GM23338 (cell line): Measurements from ENCODE around the gene CTAGE1. TPM values are rescaled to one million over a fixed set of nuclear protein-coding genes. Genes with fewer than 3 reads are reported as not detected.
A peak's percentile ranks its signal among the peaks of the same experiment; 100 is the strongest.

Experiments used
- ATAC-seq: fragments of 200-7000 bp; cut with Tn5 transposase; 3 replicates; pipeline ENCODE4 v1.9.1; 2020
- DNase-seq: peaks from one replicate; pipeline ENCODE4 v3.0.0-alpha.2; 2015; ENCODE audit warnings: low spot score
- H2AFZ ChIP-seq: fragments of 200-600 bp; sonication (generic); 2 replicates; pipeline ENCODE4 v1.8.0; 2016; ENCODE audit warnings: antibody characterized with exemption, mild to moderate bottlenecking, moderate library complexity
- H3F3A ChIP-seq: fragments of 200-600 bp; sonication (generic); replicated peaks from 2 replicates; pipeline ENCODE4 v1.8.0; 2017; ENCODE audit warnings: antibody characterized with exemption, mixed run types, low read depth
- H3K27ac ChIP-seq: fragments of 200-600 bp; sonication (generic); 2 replicates; pipeline ENCODE4 v1.6.1; 2016; ENCODE audit warnings: low read depth
- H3K27me3 ChIP-seq: fragments of 200-600 bp; sonication (generic); 2 replicates; pipeline ENCODE4 v1.8.0; 2016; ENCODE audit warnings: mild to moderate bottlenecking, mixed run types, moderate library complexity; ENCODE audit not compliant: insufficient read depth
- H3K36me3 ChIP-seq: fragments of 200-600 bp; sonication (generic); 2 replicates; pipeline ENCODE4 v1.8.0; 2016; ENCODE audit warnings: mild to moderate bottlenecking; ENCODE audit not compliant: insufficient read depth
- H3K4me1 ChIP-seq: fragments of 200-600 bp; sonication (generic); 2 replicates; pipeline ENCODE4 v1.8.0; 2016; ENCODE audit warnings: mild to moderate bottlenecking, moderate library complexity; ENCODE audit not compliant: insufficient read depth
- H3K4me2 ChIP-seq: fragments of 200-600 bp; sonication (generic); 2 replicates; pipeline ENCODE4 v1.7.1; 2017; ENCODE audit warnings: mixed run types
- H3K4me3 ChIP-seq: fragments of 200-600 bp; sonication (generic); 2 replicates; pipeline ENCODE4 v1.6.1; 2016; ENCODE audit warnings: mixed run types
- H3K79me2 ChIP-seq: fragments of 200-600 bp; sonication (generic); replicated peaks from 2 replicates; pipeline ENCODE4 v1.8.0; 2017; ENCODE audit warnings: mild to moderate bottlenecking; ENCODE audit not compliant: insufficient read depth
- H3K9me2 ChIP-seq: fragments of 200-600 bp; sonication (generic); 2 replicates; pipeline ENCODE4 v1.8.0; 2017; ENCODE audit not compliant: insufficient read depth
- H4K20me1 ChIP-seq: fragments of 200-600 bp; sonication (generic); replicated peaks from 2 replicates; pipeline ENCODE4 v1.8.0; 2017; ENCODE audit warnings: mild to moderate bottlenecking; ENCODE audit not compliant: insufficient read depth
- H3K27ac Mint-ChIP-seq: 2 replicates; pipeline ENCODE4 v1.8.0; 2020; ENCODE audit warnings: inconsistent platforms, mild to moderate bottlenecking, moderate library complexity, mixed read lengths
- H3K27me3 Mint-ChIP-seq: 3 replicates; pipeline ENCODE4 v1.8.0; 2022; ENCODE audit warnings: low read depth, mild to moderate bottlenecking, moderate library complexity, mixed read lengths, inconsistent platforms; ENCODE audit not compliant: insufficient read depth, poor library complexity
- H3K36me3 Mint-ChIP-seq: 3 replicates; pipeline ENCODE4 v1.8.0; 2021; ENCODE audit warnings: low read depth, mild to moderate bottlenecking, inconsistent platforms, moderate library complexity, mixed read lengths
- H3K4me1 Mint-ChIP-seq: 3 replicates; pipeline ENCODE4 v1.8.0; 2020; ENCODE audit warnings: mild to moderate bottlenecking, inconsistent platforms, mixed read lengths
- H3K4me3 Mint-ChIP-seq: 3 replicates; pipeline ENCODE4 v1.8.0; 2021; ENCODE audit warnings: moderate library complexity, mild to moderate bottlenecking, inconsistent platforms, mixed read lengths
- H3K9me3 Mint-ChIP-seq: 3 replicates; pipeline ENCODE4 v1.8.0; 2020; ENCODE audit warnings: moderate library complexity, mild to moderate bottlenecking, inconsistent platforms, mixed read lengths
- CREB1 ChIP-seq: fragments of 250-450 bp; sonication (Bioruptor Pico); IDR thresholded peaks from 2 replicates; pipeline ENCODE4 v1.5.0; 2020; ENCODE audit warnings: low read depth, mild to moderate bottlenecking, moderate library complexity
- EZH2 ChIP-seq: fragments of 200-600 bp; sonication (generic); IDR thresholded peaks from one replicate; pipeline ENCODE4 v1.8.0; 2017; ENCODE audit warnings: antibody characterized with exemption, mild to moderate bottlenecking, low read depth; ENCODE audit not compliant: unreplicated experiment
- EZH2phosphoT487 ChIP-seq: fragments of 200-600 bp; sonication (generic); IDR thresholded peaks from one replicate; pipeline ENCODE4 v1.8.1; 2018; ENCODE audit warnings: antibody characterized with exemption; ENCODE audit not compliant: unreplicated experiment
- POLR2AphosphoS5 ChIP-seq: IDR thresholded peaks from 2 replicates; pipeline ENCODE4 v1.6.1; 2016; ENCODE audit warnings: antibody characterized with exemption, low read depth
- polyA plus RNA-seq: library from polyadenylated mRNA; unstranded; fragments of >200 nt; fragmentation: Nextera tagmentation; extraction: Ambion mirVana; gene quantifications from 2 replicates; pipeline ENCODE4 v1.2.1, GENCODE V29; 2016
- total RNA-seq: library from RNA; depleted of rRNA; stranded (reverse); fragments of >200 nt; shearing (Covaris generic); gene quantifications from 2 replicates; pipeline ENCODE4 v1.2.3, GENCODE V29; 2014
- TF ChIP-seq, protein P1 (sequence below), 2 experiments: fragments of 200-600 bp in 1 of 2; sonication (generic) in 1 of 2; conservative IDR thresholded peaks; 2 replicates each; pipeline versions ENCODE4 v1.5.1 to v1.6.1; 2016 to 2017; ENCODE audit warnings: antibody characterized with exemption in 2 of 2, low read depth in 2 of 2, mild to moderate bottlenecking in 2 of 2, moderate library complexity in 1 of 2
- TF ChIP-seq, protein P2 (sequence below): fragments of 250-450 bp; sonication (Bioruptor Pico); IDR thresholded peaks from 2 replicates; pipeline ENCODE4 v1.5.0; 2020; ENCODE audit warnings: mild to moderate bottlenecking, moderate library complexity
- TF ChIP-seq, protein P3 (sequence below): IDR thresholded peaks from one replicate; pipeline ENCODE4 v1.6.1; 2018; ENCODE audit warnings: antibody characterized with exemption; ENCODE audit not compliant: unreplicated experiment

CTAGE1 gene
- total and polyA plus RNA-seq, 2 experiments from 2014 or later, result 0.03 to 0.06 TPM

DNA sequence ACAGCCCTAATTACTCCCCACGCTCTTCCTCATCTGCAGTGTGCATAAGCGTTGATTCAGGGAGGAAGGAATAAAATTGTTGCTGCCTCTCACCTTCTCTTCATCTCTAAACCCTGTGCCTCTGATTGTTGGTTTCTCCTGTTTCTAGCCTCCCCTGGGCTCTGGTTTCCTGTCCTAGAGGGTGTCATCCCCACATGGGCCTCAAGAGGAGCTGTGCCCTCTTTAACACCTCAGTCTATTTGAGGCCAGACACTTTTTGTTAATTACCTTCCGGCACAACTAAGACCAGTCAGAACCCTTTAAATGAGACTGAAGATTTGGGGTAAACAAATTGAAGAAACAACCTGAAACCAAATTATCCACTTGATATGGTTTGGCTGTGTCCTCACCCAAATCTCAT is 9.7 kb downstream of the CTAGE1 start:
- no peaks in the 10 kb centered on the region for H3K79me2 ChIP-seq
- H4K20me1 ChIP-seq, result no peaks in the 10 kb centered on the region
- no peak overlapping the region for H3K27ac ChIP-seq
- no peaks in the 10 kb centered on the region for H3K9me2 ChIP-seq
- H3K27me3 ChIP-seq, result no peaks in the 10 kb centered on the region
- peaks cover 4% of the 10 kb centered on the region; the same call in 1 of the 3 replicates for H3K4me1 Mint-ChIP-seq
- H3K27me3 Mint-ChIP-seq, result no peaks in the 10 kb centered on the region
- no peak overlapping the region for H3K4me2 ChIP-seq
- peak; percentile 40 for DNase-seq
- H3K4me3 Mint-ChIP-seq, result no peak overlapping the region
- peaks cover 2% of the 10 kb centered on the region; the same call in 1 of the 2 replicates for H3K4me1 ChIP-seq
- peak; percentile 67 for ATAC-seq
- no peaks in the 10 kb centered on the region for H3F3A ChIP-seq
- peaks cover 13% of the 10 kb centered on the region; the same call in 2 of the 3 replicates for H3K9me3 Mint-ChIP-seq
- no peak overlapping the region for H3K27ac Mint-ChIP-seq
- no peak overlapping the region for H3K4me3 ChIP-seq
- 0 out of 3 replicates have a peak, but pooled peaks cover 5% of the 10 kb centered on the region for H3K36me3 Mint-ChIP-seq
- no peak for TF ChIP-seq CREB1 (CRISPR knock-in tag)
- TF ChIP-seq, protein P1, sequence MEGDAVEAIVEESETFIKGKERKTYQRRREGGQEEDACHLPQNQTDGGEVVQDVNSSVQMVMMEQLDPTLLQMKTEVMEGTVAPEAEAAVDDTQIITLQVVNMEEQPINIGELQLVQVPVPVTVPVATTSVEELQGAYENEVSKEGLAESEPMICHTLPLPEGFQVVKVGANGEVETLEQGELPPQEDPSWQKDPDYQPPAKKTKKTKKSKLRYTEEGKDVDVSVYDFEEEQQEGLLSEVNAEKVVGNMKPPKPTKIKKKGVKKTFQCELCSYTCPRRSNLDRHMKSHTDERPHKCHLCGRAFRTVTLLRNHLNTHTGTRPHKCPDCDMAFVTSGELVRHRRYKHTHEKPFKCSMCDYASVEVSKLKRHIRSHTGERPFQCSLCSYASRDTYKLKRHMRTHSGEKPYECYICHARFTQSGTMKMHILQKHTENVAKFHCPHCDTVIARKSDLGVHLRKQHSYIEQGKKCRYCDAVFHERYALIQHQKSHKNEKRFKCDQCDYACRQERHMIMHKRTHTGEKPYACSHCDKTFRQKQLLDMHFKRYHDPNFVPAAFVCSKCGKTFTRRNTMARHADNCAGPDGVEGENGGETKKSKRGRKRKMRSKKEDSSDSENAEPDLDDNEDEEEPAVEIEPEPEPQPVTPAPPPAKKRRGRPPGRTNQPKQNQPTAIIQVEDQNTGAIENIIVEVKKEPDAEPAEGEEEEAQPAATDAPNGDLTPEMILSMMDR (conservative IDR thresholded peaks at IDR 0.05; ENCODE audit: low read depth in 2 of 2), result peak; percentile 33 to 43
- no peak overlapping the region for H2AFZ ChIP-seq
- H3K36me3 ChIP-seq, result no peaks in the 10 kb centered on the region

DNA sequence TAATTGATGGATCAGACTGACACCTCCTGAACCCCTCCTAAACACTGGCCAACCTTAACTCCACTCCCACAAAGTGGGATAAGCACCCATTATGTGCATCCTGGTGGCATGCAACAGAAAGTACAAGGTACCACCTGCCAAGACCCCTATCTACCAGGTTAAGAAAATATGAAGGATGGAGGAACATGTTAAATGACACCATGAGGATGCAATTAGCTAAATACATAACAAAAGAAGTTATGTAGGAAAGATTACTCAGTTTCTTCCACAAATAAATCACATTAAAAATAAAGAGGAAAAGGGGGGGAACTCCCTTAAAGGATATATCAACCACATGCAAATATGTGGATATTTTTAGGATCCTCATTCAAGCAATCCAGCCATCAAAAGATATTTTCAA is 12.6 kb downstream of the CTAGE1 start:
- Histone ChIP-seq H3K36me3 (no peaks in the 10 kb centered on the region), H3K4me3 (no peak overlapping the region), H3K9me2 (no peaks in the 10 kb centered on the region), H2AFZ (no peak overlapping the region), H3K27ac (no peak overlapping the region), H3K4me2 (no peak overlapping the region), H4K20me1 (no peaks in the 10 kb centered on the region), H3K79me2 (no peaks in the 10 kb centered on the region), H3K27me3 (no peaks in the 10 kb centered on the region), H3K4me1 (peaks cover 12% of the 10 kb centered on the region; the same call in 1 of the 2 replicates), H3F3A (no peaks in the 10 kb centered on the region)
- Mint-ChIP-seq H3K36me3 (0 out of 3 replicates have a peak, but pooled peaks cover 5% of the 10 kb centered on the region), H3K27ac (no peak overlapping the region), H3K9me3 (peaks cover 13% of the 10 kb centered on the region; the same call in 2 of the 3 replicates), H3K4me1 (peaks cover 16% of the 10 kb centered on the region), H3K27me3 (no peaks in the 10 kb centered on the region), H3K4me3 (no peak overlapping the region)
- DNase-seq, result no peak
- no peak for ATAC-seq
- TF ChIP-seq, protein P2, sequence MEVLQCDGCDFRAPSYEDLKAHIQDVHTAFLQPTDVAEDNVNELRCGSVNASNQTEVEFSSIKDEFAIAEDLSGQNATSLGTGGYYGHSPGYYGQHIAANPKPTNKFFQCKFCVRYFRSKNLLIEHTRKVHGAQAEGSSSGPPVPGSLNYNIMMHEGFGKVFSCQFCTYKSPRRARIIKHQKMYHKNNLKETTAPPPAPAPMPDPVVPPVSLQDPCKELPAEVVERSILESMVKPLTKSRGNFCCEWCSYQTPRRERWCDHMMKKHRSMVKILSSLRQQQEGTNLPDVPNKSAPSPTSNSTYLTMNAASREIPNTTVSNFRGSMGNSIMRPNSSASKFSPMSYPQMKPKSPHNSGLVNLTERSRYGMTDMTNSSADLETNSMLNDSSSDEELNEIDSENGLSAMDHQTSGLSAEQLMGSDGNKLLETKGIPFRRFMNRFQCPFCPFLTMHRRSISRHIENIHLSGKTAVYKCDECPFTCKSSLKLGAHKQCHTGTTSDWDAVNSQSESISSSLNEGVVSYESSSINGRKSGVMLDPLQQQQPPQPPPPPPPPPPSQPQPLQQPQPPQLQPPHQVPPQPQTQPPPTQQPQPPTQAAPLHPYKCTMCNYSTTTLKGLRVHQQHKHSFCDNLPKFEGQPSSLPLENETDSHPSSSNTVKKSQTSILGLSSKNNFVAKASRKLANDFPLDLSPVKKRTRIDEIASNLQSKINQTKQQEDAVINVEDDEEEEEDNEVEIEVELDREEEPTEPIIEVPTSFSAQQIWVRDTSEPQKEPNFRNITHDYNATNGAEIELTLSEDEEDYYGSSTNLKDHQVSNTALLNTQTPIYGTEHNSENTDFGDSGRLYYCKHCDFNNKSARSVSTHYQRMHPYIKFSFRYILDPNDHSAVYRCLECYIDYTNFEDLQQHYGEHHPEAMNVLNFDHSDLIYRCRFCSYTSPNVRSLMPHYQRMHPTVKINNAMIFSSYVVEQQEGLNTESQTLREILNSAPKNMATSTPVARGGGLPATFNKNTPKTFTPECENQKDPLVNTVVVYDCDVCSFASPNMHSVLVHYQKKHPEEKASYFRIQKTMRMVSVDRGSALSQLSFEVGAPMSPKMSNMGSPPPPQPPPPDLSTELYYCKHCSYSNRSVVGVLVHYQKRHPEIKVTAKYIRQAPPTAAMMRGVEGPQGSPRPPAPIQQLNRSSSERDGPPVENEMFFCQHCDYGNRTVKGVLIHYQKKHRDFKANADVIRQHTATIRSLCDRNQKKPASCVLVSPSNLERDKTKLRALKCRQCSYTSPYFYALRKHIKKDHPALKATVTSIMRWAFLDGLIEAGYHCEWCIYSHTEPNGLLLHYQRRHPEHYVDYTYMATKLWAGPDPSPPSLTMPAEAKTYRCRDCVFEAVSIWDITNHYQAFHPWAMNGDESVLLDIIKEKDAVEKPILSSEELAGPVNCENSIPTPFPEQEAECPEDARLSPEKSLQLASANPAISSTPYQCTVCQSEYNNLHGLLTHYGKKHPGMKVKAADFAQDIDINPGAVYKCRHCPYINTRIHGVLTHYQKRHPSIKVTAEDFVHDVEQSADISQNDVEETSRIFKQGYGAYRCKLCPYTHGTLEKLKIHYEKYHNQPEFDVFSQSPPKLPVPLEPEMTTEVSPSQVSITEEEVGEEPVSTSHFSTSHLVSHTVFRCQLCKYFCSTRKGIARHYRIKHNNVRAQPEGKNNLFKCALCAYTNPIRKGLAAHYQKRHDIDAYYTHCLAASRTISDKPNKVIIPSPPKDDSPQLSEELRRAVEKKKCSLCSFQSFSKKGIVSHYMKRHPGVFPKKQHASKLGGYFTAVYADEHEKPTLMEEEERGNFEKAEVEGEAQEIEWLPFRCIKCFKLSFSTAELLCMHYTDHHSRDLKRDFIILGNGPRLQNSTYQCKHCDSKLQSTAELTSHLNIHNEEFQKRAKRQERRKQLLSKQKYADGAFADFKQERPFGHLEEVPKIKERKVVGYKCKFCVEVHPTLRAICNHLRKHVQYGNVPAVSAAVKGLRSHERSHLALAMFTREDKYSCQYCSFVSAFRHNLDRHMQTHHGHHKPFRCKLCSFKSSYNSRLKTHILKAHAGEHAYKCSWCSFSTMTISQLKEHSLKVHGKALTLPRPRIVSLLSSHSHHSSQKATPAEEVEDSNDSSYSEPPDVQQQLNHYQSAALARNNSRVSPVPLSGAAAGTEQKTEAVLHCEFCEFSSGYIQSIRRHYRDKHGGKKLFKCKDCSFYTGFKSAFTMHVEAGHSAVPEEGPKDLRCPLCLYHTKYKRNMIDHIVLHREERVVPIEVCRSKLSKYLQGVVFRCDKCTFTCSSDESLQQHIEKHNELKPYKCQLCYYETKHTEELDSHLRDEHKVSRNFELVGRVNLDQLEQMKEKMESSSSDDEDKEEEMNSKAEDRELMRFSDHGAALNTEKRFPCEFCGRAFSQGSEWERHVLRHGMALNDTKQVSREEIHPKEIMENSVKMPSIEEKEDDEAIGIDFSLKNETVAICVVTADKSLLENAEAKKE (CRISPR knock-in tag), result no peak
- TF ChIP-seq, protein P1 (conservative IDR thresholded peaks at IDR 0.05; ENCODE audit: low read depth in 2 of 2), result no peak
- TF ChIP-seq EZH2phosphoT487 (no peak), EZH2 (no peak), POLR2AphosphoS5 (no peak)
- TF ChIP-seq, protein P3, sequence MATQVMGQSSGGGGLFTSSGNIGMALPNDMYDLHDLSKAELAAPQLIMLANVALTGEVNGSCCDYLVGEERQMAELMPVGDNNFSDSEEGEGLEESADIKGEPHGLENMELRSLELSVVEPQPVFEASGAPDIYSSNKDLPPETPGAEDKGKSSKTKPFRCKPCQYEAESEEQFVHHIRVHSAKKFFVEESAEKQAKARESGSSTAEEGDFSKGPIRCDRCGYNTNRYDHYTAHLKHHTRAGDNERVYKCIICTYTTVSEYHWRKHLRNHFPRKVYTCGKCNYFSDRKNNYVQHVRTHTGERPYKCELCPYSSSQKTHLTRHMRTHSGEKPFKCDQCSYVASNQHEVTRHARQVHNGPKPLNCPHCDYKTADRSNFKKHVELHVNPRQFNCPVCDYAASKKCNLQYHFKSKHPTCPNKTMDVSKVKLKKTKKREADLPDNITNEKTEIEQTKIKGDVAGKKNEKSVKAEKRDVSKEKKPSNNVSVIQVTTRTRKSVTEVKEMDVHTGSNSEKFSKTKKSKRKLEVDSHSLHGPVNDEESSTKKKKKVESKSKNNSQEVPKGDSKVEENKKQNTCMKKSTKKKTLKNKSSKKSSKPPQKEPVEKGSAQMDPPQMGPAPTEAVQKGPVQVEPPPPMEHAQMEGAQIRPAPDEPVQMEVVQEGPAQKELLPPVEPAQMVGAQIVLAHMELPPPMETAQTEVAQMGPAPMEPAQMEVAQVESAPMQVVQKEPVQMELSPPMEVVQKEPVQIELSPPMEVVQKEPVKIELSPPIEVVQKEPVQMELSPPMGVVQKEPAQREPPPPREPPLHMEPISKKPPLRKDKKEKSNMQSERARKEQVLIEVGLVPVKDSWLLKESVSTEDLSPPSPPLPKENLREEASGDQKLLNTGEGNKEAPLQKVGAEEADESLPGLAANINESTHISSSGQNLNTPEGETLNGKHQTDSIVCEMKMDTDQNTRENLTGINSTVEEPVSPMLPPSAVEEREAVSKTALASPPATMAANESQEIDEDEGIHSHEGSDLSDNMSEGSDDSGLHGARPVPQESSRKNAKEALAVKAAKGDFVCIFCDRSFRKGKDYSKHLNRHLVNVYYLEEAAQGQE, result no peak
